HG03045 (cell line): ENCODE measurements around the gene ITGA5.
A peak's percentile ranks its signal among the peaks of the same experiment; 100 is the strongest.

Source experiments
- ATAC-seq: cut with Tn5 transposase; IDR thresholded peaks from one replicate; pipeline ENCODE4 v1.9.1; 2021; ENCODE audit warnings: mild to moderate bottlenecking, moderate library complexity; ENCODE audit not compliant: unreplicated experiment

Gene ITGA5

DNA sequence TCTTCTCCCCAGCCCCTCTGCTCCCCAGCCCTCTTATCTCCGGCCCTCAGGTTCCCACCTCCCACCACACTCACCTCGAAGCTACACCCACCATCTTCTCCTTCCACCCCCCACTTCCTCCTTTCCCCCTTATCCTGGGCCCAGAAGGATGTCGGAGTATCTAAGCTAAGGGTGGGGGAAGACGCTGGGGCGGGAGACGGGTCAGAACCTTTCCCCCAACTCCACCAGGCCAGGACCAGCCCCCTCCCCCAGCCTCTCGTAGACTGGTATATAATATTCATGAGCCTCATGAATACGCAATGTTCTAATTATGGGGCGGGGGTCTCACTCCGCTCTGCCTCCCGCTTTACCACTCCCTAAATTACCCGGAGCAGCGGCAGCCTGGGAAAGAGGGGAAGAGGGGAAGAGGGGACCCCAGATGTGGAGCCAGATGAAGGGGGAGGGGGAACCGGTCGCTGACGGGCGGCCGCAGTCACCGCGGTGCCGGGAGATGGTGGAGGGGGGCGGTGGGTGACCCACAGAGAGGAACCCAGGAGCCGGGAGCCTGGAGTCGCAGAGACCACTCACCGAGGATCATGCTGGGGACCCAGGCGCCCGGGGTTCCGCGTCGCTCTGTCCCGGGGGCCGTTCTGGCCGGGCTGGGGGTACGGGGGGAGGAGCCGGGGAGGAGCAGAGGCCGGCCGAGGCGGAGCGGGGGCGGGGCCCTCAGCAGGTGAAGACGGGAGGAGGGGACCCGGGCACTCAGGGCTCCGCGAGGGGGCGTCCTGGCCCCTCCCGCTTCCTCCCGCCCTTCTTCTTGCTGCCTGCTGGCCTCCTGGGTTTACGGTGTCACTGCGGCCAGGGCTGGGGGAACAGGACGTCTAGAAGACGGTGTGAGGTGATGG lies 28.2 kb downstream of the ITGA5 start:
- peak; percentile 56 for ATAC-seq

DNA sequence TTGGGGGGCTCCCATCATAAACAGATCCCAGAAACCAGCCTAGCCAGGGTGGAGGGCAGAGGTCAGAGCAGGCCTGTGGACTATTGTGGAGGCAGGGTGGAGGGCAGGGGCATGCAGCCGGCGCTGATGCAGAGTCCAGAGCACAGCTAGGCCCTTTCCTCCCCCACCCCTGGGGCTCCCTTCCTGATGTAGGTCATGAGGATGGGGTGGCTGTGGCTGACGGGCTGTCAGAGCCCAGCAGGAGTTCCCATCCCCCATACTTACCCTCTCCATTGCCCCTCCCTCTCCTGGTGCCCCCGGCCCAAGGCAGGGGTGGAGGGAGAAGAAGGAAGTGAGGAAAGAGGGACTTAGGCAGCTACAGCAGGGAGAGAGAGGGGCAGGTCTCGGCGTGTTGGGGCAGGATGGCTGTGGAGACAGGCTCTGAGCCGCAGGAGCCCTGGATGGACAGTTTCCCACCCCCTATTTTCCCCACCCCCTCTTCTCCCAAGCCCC lies 28.8 kb downstream of the ITGA5 start:
- ATAC-seq, result no peak

DNA sequence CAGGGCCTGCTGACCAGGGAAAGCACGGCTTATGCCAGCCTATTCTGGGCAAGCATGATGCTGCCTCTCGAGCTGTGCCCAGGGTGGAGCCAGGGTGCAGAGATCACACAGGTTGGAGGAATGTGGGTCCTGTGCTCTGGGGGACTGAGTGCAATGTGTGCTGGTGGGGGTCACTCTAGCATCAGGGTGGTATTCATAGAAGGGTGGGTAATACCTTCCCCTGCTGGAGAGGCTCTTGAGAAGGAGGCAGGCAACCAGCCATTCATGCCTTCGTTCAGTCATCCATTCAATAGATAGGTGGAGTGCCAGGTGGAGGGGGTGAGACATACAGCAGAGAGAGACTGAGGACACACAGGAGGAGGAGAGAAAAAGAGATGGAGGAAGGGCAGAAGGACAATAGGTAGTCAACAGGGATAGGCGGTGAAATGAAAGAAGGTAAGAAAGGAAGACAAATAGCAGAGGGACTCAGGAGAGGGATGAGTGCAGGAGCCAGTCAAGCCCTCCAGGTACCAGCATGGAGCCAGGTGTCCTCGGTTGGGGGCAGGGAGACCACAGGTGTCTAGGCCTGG lies 29.4 kb downstream of the ITGA5 start:
- ATAC-seq, result no peak

DNA sequence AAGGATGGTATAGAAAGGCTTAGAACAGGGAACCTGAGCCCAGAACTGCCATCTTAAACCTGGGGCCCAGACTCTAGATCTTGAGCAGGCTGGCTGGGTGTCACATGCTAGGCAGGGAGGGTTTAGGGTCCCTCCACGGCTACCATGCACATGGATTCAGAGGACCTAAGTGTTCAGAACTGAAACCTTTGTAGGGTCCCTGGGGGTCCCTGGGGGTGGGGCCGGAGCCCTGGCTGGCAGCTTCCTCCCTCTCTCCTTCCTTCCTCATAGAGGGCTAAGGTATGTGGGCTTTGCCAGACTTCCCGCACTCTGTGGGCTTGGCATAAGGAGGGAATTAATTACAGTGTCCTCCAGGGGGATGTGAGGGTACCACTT lies 29.9 kb downstream of the ITGA5 start:
- ATAC-seq, result no peak

DNA sequence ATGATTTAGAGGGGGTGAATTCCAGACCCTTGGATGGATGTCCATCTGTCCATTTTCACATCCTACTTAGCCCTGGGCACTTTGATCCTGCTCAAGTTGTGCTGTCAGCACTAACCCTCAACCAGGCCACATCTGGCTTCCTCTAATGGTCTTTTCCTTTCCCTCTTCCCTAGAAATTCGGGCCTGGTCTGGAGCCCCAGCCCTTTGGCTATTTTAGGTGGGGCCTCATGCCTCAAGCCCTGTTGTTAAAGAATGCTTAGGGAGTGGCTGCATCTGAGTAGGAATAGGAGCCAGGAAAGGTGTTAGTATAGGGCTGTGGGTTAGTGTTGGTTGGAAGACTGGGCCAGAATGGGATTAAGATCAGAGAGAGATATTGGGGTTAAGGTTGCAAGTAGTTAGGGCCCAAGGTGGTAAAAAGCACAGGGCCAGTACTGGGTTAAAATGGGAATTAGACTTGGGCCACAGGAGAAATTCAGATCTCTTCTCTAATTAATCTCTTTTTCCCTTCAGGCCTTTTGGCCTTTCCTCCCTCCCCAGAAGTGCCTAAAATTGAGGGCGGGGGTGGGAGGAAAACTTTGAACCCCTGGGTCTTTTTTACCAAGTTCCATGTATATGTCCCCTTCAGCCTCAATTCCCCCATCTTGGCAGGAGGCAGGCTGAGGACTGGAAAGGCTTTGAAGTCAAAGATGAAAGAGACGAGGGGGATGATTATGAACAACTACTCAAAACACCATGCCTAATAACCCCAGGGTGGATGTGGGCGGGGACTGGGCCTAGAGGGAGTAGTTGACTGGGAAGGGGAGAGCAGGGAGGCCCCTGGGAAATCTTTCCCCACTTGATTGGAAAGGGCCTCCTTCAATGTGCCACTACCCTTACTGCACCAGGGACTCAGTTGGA lies 30.6 kb downstream of the ITGA5 start:
- no peak for ATAC-seq

DNA sequence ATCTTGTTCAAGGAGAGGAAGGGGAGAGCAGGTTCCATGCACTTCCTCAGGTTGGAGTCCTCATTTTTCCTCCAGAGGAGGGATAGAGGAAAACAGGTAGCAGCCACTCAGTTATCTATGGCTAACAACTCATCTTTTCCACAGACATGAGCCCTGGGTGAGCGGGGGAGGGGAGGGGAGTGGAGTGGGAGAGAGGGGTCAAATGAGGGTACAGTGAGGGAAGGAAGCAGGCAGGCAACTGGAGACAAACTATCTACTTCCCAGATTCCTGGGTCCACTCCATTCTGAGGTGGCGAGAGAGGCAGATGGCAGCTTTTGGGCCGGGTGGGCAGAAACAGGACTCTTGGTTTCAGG lies 32.0 kb downstream of the ITGA5 start:
- ATAC-seq, result no peak

DNA sequence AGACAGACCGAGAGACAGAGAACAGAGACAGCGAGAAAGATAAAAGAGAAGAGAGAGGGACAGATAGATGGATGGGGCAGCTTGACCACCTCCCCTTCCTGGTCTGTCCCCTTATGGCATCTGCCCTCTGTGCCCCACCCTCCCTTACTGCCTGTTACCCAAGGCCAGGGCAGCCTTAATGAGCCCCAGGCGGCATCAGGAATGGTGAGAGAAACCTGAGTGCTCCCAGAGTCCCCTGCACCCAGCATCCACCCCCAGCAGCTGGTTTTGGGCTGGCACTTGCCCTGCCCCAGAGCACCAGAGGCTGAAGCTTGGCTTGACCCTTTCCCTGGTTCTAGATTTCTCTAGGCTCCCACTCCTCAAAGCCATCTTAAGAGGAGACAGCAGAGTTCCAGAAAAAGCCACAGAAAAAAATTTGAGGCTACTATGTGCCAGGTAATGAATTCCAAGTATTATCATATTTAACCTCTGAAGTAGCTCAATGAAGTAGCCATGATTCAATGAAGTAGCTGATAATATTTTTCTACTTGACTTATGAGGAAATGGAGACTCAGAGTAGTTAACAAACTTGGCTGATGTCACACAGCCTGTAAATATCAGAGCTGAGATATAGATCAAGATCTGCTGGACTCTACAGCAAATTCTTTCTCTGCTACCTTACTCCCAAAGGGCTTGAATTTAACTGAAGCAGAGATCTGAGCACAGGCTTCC lies 32.5 kb downstream of the ITGA5 start:
- no peak for ATAC-seq

DNA sequence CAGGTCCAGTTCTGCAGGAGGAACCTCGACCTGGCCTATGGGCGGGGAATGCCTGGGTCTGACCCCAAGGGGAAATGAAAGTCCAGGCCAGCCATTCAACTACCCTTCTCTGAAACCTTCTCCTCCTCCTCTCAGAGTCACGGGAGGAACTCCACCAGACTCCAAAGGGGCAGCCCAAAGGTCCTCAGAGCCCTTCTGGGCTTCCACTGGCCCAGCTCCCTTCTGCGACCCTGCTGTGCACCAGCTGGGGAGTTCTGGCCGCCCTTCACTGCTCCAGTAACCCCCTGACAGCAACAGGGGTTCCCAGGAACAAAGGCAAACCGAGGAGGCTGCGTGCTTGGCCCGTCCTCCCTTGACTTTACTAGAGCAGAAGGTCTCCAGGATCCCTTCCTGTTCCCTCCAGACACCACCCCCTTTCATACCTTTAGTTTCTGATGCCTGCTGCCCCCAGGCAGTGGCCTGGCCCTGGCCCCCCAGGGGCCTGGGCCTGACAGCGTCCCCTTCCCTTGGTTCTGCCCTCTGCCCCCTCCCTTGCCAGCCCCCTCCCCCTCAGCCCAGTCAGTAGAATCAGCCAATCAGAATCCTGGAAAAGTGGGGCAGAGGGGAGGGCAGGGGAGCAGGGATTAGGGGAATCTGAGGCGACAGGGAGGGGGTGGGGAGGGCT lies 33.7 kb downstream of the ITGA5 start:
- no peak for ATAC-seq

DNA sequence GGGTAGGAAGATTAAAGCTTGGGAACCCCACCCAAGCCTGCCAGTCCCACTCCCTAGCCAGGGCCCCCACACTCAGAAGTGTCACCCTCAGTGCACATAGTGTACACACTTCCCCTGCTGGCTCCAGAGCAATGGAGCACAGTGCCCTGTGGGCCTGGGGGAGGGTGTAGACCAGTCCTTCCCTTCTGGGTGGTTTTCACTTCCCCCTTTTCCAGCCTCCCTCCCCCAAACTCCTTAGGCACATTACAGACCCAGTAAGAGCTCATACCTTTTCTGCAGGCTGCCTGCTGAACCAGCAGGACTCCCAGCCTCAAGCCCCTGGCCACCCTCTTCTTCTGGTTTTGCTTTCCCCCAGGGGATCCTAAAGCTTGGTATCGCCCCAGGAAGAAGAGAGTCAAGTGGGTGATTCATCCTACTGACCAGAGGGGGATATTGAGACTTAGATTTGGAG lies 34.5 kb downstream of the ITGA5 start, which contains the start of gene ZNF385A:
Gene ZNF385A (minus strand): TSS at position 143 of the 451 bp plus-strand sequence. CDS start 219 bp downstream, outside the sequence.
- ATAC-seq, result no peak

DNA sequence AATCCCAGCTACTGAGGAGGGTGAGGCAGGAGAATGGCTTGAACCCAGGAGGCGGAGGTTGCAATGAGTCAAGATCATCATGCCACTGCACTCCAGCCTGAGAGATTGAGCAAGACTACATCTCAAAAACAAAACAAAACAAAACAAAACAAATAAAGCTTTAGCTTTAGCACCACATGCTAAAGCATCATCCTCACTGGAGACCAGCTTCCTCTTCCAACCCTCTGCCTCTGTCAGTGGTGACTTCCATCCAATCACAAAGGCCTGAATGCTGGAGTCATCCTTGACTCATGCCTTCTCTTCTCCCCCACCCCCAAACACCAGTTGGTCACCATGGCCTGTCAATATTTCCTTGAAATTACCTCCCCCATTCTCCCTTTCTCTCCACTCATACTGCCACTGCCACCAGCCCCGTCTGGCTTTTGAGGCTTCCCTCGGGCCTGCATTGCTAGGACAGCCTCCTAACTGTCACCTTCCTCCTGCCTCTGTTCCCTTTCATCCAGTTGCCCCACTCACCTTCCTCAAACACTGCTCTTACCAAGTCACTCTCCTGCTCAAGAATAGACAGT lies 35.9 kb downstream of the ITGA5 start:
- no peak for ATAC-seq

DNA sequence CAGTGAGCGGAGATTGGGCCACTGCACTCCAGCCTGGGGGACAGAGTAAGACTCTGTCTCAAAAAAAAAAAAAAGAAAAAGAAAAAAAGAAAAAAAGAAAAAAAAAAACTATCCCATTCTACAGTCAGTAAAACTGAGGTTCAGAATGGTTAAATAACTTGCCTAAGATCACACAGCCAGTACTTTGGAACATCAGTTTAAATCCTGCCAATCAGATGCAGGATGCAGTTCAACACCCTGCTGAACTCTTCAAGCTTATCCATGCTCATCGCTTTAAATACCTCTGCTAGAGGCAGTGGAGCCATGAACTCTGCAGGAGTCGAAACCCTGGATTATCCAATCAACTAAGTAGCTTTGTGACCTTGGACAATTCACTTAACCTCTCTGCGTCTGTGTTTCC lies 37.9 kb downstream of the ITGA5 start:
- ATAC-seq, result no peak

DNA sequence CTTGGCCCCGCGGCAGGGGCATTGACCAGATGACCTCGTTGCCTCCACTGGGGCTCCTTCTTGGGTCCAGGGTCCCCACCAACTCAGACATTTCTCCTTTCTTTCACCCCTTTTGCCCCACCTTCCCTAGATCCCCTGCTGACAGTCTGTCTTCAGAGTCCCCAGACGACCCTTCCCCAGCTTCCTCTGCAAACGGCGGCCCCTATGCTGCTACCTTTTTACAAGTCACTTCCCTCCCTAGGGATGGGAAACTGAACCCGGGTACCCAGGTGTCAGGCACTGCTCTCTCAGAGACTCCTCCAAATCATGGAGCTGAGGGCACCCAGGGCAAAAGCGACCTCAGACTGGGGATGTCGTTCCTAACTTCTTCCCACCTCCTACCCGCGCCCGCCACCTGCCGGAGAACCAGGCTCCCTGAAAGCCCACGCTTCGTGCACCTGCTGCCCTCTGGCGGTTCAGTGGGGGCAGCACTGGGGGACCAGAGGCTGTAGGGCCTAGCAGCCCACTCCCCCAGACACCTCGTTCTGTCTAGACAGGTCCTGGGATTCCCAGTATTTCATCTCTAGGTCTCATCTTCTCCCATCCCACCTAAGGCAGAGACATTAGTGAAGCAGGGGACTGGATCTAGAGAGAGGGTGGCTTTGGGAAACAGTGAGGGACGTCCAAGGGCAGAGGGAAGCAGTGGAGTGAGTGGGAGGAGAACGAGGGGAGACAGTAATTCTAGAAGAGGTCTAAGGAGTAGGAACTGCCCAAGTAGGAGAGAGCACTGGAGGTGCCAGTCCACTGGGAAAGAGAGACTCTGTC lies 39.5 kb downstream of the ITGA5 start:
- ATAC-seq, result peak; percentile 84

DNA sequence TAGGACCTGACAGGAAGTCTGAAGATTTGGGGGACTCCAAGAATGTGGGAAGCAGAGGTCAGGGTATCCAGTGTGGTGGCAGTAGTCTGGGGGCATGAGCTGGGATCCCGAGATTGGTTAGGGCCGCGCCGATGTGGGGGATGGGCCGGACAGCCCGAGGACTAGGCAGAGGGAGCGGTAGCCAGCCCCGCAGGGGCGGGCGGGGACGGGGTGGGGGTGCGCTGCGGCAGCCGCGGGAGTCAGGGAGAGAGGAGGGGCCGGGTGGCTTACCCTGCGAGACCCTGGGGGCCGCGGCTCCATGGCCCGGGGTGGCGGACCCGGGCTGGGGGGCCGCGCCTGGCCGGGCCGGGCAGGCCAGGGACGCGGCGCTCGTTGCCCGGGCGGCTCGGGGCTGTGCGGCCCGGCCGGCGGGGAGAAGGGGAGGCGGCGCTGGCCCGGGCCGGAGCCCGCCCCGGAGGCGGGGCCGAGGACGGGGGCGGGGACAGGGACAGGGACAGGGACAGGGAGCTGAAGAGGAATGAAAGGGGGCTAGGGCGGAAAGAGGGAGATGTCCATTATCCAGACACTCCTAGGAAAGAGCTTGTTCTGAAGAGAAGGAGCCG lies 40.2 kb downstream of the ITGA5 start:
- no peak for ATAC-seq

DNA sequence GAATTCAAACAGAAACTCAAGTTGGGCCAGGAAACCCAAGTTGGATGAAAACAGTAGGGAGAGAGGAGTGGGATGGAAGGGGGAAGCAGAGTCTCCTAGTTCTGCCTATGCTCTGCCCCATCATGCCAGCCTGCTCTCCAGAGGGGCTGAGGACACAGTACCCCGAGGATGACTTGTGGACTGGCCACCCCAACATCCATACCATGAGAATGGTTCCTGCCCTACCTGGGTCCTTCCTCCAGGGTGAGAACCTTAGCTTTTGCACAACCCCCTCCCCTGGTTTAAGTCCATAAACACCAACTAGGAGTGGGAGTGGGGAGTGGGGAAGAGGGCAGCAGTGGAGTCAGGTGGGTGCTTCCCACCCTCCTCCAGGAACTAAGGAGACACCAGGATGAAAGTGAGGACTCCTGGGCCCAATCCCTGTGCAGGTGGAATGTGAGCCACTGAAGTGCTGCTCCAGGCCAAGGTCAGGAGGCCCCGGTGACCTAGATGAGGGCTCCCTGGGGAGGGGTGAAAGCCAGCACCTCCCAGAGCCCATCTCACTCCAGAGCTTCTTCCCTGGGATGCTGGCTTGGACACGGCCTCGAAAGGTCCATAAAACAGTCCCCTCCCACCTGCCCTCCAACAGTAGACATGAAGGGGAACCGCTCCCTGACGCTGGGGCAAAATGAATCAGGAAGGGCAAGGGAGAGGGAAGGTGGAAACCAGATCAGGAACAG lies 41.1 kb downstream of the ITGA5 start:
- ATAC-seq, result no peak

DNA sequence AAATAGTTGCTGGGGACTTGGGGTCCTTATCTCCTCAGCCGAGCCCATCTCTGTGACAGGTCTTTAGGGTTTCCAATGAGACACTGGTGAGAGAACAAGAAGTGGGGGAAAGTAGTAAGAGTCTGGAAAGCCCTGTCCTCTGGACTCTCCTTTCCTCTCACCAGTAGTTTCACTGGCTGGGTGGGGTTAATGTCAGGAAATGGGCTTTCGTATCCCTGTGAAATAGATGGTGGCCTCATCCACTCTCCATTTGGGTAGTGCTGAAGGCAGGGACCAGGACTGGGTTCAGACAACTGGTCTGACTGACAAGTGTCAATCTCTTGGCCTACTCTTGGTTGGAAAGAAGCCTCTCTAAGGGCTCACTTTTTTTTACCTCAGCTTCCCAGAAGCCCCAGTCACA lies 42.1 kb downstream of the ITGA5 start:
- ATAC-seq, result no peak

DNA sequence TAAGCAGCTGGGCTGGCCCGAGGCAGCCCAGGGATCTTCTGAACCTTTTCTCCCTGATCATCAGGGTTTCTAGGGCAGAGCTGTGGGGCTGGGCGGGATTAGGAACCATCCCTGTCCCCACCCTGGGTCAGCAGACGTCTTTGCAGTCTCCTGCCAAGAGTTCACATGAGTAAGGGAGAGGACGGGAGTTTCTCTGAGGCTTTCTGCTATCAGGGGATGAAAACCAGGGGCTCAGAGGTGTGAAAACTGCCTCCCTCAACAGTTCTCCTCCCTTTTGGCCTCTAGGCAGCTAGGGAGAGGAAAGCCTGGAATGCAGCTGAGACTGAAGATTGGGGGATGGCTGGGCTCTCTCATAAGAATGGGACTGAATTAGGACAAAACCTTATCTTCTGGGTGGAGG lies 42.5 kb downstream of the ITGA5 start:
- ATAC-seq, result no peak

DNA sequence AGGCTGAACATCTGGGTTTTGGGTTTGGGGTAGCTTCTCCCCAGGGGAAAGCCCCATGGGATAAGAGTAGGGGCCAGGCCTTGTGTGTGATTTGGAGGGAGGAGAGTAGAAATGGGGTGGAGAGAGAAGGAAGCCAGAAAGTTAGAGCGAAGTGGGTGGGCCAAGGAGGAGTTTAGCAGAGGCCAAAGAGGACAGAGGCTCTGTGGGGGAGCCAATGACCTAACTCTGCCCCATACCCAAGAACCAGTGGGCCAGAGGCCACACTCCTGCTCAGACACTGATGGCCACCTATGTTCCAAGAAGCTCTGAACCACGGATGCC lies 43.8 kb downstream of the ITGA5 start:
- no peak for ATAC-seq
